ENCODE results near the gene EXOC3L4. TPM values are rescaled to one million over a fixed set of nuclear protein-coding genes. Genes with fewer than 3 reads are reported as not detected.

The EXOC3L4 gene
- total RNA-seq, 1 donor from 2014 or later = not detected

GRCh38 chr14:103140316-103141109 is 46.0 kb downstream of the EXOC3L4 start:
- POLR2A ChIA-PET = no interaction called here
- H3K4me3 Mint-ChIP-seq = peak overlapping the region; percentile 30
- TF ChIP-seq CTCF (IDR thresholded peaks at IDR 0.05) = no peak

GRCh38 chr14:103141117-103141796 is 46.7 kb downstream of the EXOC3L4 start:
- Mint-ChIP-seq H3K36me3 (ENCODE audit: low read depth) (no peaks in the 10 kb centered on the region), H3K27me3 (peaks cover 36% of the 10 kb centered on the region), H3K4me3 (no peak overlapping the region), H3K27ac (no peak overlapping the region), H3K4me1 (peaks cover 14% of the 10 kb centered on the region), H3K9me3 (peaks cover 2% of the 10 kb centered on the region)
- no peak for TF ChIP-seq CTCF (IDR thresholded peaks at IDR 0.05)
- ChIA-PET POLR2A (no interaction called here), CTCF (interaction anchor here (0.7 to 1.2 kb wide), 2 partner anchors 16 to 36 kb away, joined by 3 to 7 read pairs; no protein-coding TSS in a partner anchor)
- DNase-seq = no peak
- intact Hi-C loops (cut with micrococcal nuclease) = loop anchor here (5.0 kb wide), 1 partner anchor 34 kb away; no protein-coding TSS in a partner anchor
- no peak for ATAC-seq (ENCODE audit: low read depth)

More at GRCh38 chr14:103140316-103141109, 46.0 kb downstream of the EXOC3L4 start:
- H3K27me3 Mint-ChIP-seq = peaks cover 30% of the 10 kb centered on the region
- CTCF ChIA-PET = interaction anchor here (1.2 kb wide), 1 partner anchor 36 kb away, joined by 7 read pairs; no protein-coding TSS in a partner anchor
- intact Hi-C loops (cut with micrococcal nuclease) = loop anchor here (5.0 kb wide), 1 partner anchor 33 kb away; no protein-coding TSS in a partner anchor
- DNase-seq = no peak
- peaks cover 14% of the 10 kb centered on the region for H3K4me1 Mint-ChIP-seq
- H3K36me3 Mint-ChIP-seq (ENCODE audit: low read depth) = no peaks in the 10 kb centered on the region
- H3K9me3 Mint-ChIP-seq = peaks cover 2% of the 10 kb centered on the region
- ATAC-seq (ENCODE audit: low read depth) = peak; percentile 83
- peak overlapping the region; percentile 62 for H3K27ac Mint-ChIP-seq

GRCh38 chr14:103142026-103142425 is 47.5 kb downstream of the EXOC3L4 start:
- no peak for TF ChIP-seq CTCF (IDR thresholded peaks at IDR 0.05)
- peaks cover 14% of the 10 kb centered on the region for H3K4me1 Mint-ChIP-seq
- no peak for DNase-seq
- POLR2A ChIA-PET = no interaction called here
- peaks cover 36% of the 10 kb centered on the region for H3K27me3 Mint-ChIP-seq
- intact Hi-C loops (cut with micrococcal nuclease) = loop anchor here (5.0 kb wide), 1 partner anchor 35 kb away; no protein-coding TSS in a partner anchor
- H3K27ac Mint-ChIP-seq = no peak overlapping the region
- H3K36me3 Mint-ChIP-seq (ENCODE audit: low read depth) = no peaks in the 10 kb centered on the region
- H3K4me3 Mint-ChIP-seq = no peak overlapping the region
- CTCF ChIA-PET = interaction anchor here (0.7 to 1.4 kb wide), 2 partner anchors 15 to 37 kb away, joined by 3 to 12 read pairs; no protein-coding TSS in a partner anchor
- no peak for ATAC-seq (ENCODE audit: low read depth)
- peaks cover 2% of the 10 kb centered on the region for H3K9me3 Mint-ChIP-seq

- Mint-ChIP-seq H3K9me3 (peaks cover 2% of the 10 kb centered on the region), H3K4me3 (no peak overlapping the region), H3K27me3 (peaks cover 35% of the 10 kb centered on the region), H3K27ac (no peak overlapping the region), H3K36me3 (ENCODE audit: low read depth) (no peaks in the 10 kb centered on the region), H3K4me1 (peaks cover 14% of the 10 kb centered on the region)
- no peak for DNase-seq
- CTCF ChIA-PET = interaction anchor here (1.4 kb wide), 1 partner anchor 38 kb away, joined by 12 read pairs; no protein-coding TSS in a partner anchor
- POLR2A ChIA-PET = no interaction called here
- intact Hi-C loops (cut with micrococcal nuclease) = loop anchor here (5.0 kb wide), 1 partner anchor 36 kb away; no protein-coding TSS in a partner anchor
- TF ChIP-seq CTCF (IDR thresholded peaks at IDR 0.05) = no peak
- no peak for ATAC-seq (ENCODE audit: low read depth)
Observed at GRCh38 chr14:103142721-103143302, 48.3 kb downstream of the EXOC3L4 start.
